Kasumi-1 (cell line): Measurements from ENCODE around the gene DDX49.
"Not testable (repeated sequence)": the region's sequence is repeated elsewhere in the genome, so short reads cannot be mapped to it uniquely, and the experiment has no call there.

Experiments used
- DNase-seq, 2 experiments: peaks; one replicate each; lab custom pipeline; 2025; lab: John Stamatoyannopoulos, UW

DDX49 gene

GRCh38 chr19:18910801-18911436, 8.6 kb upstream of the DDX49 start:
- DNase-seq: no peak

- DNase-seq: no peak
Observed at GRCh38 chr19:18912933-18913332, 6.6 kb upstream of the DDX49 start.

- DNase-seq: no peak
Observed at GRCh38 chr19:18913466-18913865, 6.0 kb upstream of the DDX49 start.

GRCh38 chr19:18915639-18916038, 3.9 kb upstream of the DDX49 start:
- peak; percentile 43 to 45 for DNase-seq

- not testable (repeated sequence) for DNase-seq
Observed at GRCh38 chr19:18917593-18917992, 1.9 kb upstream of the DDX49 start.

- DNase-seq: no peak
Observed at GRCh38 chr19:18919900-18920214, 342 bp downstream of the DDX49 start.

GRCh38 chr19:18920400-18920799, 885 bp downstream of the DDX49 start:
- DNase-seq: no peak

GRCh38 chr19:18921593-18921992, 2.1 kb downstream of the DDX49 start:
- no peak for DNase-seq

- no peak for DNase-seq
Observed at GRCh38 chr19:18922228-18922985, 2.9 kb downstream of the DDX49 start.

GRCh38 chr19:18924684-18925213, 5.2 kb downstream of the DDX49 start:
- DNase-seq: no peak

GRCh38 chr19:18928018-18928805, 8.7 kb downstream of the DDX49 start:
- no peak for DNase-seq

- DNase-seq: no peak
Observed at GRCh38 chr19:18929311-18929710, 9.8 kb downstream of the DDX49 start.

GRCh38 chr19:18931316-18932162, 12.0 kb downstream of the DDX49 start:
- no peak for DNase-seq

GRCh38 chr19:18932216-18932841, 12.8 kb downstream of the DDX49 start:
- peak in 1 of 2 experiments; percentile 30 for DNase-seq

GRCh38 chr19:18933297-18933696, 13.8 kb downstream of the DDX49 start:
- DNase-seq: no peak

GRCh38 chr19:18939163-18939562, 19.6 kb downstream of the DDX49 start:
- DNase-seq: no peak

GRCh38 chr19:18939922-18940768, 20.6 kb downstream of the DDX49 start:
- DNase-seq: peak; percentile 10 to 23

- peak; percentile 62 to 64 for DNase-seq
Observed at GRCh38 chr19:18940769-18941627, 21.5 kb downstream of the DDX49 start, which contains the start of gene HOMER3. Gene HOMER3 (minus strand): TSS chr19:18941217. CDS start chr19:18938982, 2,235 bp downstream.
